HTR-8/SVneo (cell line): ENCODE measurements around the gene AFDN.

Experiments
- DNase-seq: peaks from one replicate; pipeline ENCODE4 v3.0.0; 2011; ENCODE audit warnings: low spot score, mixed read lengths; ENCODE audit not compliant: insufficient read length
- FAIRE-seq: peaks from 2 replicates; lab custom pipeline; 2011; peaks lifted over from hg19 to GRCh38; lab: Jason Lieb, UNC

The AFDN gene, protein sequence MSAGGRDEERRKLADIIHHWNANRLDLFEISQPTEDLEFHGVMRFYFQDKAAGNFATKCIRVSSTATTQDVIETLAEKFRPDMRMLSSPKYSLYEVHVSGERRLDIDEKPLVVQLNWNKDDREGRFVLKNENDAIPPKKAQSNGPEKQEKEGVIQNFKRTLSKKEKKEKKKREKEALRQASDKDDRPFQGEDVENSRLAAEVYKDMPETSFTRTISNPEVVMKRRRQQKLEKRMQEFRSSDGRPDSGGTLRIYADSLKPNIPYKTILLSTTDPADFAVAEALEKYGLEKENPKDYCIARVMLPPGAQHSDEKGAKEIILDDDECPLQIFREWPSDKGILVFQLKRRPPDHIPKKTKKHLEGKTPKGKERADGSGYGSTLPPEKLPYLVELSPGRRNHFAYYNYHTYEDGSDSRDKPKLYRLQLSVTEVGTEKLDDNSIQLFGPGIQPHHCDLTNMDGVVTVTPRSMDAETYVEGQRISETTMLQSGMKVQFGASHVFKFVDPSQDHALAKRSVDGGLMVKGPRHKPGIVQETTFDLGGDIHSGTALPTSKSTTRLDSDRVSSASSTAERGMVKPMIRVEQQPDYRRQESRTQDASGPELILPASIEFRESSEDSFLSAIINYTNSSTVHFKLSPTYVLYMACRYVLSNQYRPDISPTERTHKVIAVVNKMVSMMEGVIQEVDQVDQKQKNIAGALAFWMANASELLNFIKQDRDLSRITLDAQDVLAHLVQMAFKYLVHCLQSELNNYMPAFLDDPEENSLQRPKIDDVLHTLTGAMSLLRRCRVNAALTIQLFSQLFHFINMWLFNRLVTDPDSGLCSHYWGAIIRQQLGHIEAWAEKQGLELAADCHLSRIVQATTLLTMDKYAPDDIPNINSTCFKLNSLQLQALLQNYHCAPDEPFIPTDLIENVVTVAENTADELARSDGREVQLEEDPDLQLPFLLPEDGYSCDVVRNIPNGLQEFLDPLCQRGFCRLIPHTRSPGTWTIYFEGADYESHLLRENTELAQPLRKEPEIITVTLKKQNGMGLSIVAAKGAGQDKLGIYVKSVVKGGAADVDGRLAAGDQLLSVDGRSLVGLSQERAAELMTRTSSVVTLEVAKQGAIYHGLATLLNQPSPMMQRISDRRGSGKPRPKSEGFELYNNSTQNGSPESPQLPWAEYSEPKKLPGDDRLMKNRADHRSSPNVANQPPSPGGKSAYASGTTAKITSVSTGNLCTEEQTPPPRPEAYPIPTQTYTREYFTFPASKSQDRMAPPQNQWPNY (N-terminal part only)

GRCh38 chr6:167826896-167827582, at the start of gene AFDN:
TSS of gene AFDN (plus strand) at chr6:167826911. CDS start at chr6:167827133, 222 bp downstream.
- DNase-seq = peak; percentile 18
- FAIRE-seq = no peak

GRCh38 chr6:167778497-167779128, 48.1 kb upstream of the AFDN start:
- no peak for DNase-seq
- no peak for FAIRE-seq

DNA sequence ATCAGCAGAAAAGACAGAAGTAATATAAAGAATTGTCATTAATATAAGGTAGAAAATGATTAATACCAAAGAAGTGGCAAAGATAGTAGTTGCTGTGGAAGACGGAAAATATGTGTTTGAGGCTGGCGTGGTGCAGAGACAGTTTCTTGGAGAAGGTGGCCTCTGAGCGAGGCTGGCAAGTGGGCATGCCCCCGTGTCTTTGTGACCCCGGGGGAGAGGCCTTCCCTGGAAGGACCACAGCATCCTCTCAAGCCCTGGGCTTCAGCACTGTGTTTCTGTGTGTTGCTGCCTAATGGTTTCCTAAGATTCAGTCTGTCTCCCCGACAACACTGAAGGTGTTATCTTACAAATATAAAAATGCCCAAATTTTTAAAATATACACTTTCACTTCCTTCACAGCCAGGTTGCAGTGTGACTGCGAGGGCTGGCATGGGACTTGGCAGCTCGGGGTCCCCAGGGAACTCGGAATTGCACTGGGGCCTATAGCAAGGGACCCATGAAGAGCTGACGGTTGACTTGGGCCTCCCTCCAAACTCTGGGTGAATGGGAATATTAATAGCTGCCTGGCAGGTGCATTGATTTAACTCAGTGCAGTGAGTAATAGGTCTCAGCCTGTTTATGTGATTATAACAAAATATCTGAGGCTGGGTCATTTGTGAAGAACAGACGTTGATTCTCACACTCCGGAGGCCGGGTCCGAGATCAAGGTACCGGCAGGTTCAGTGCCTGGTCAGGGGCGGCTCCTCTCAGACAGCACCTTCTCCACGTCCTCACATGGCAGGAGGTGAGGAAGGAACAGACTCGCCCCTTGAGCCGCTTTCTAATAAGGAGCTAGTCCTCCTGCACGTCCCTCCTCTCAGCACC, 47.4 kb upstream of the AFDN start:
- FAIRE-seq (no peak), DNase-seq (no peak)

- no peak for FAIRE-seq
Measured at GRCh38 chr6:167779993-167780655, 46.6 kb upstream of the AFDN start.

GRCh38 chr6:167781066-167781767, 45.5 kb upstream of the AFDN start:
- DNase-seq (no peak), FAIRE-seq (no peak)

More at GRCh38 chr6:167779993-167780655, 46.6 kb upstream of the AFDN start:
- DNase-seq = no peak

DNA sequence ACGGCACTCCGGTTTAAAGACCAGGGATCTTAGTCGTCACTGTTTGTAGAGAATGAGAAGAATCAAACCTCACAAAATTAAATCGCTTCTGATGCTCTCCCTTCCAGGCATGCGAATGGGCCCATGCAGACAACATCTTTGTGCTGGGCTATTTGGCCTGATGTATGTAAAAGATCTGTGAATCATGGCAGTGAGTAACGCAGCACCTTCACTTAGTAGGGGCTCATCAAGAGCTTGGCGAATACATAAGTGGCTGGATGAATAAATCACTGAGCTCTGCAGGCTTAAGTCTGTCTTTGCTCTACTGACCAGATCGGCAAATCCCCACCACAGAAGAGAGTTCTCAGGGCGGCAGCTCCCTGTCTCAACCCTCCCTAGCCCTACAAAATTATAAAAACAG, 44.8 kb upstream of the AFDN start:
- no peak for FAIRE-seq
- no peak for DNase-seq

DNA sequence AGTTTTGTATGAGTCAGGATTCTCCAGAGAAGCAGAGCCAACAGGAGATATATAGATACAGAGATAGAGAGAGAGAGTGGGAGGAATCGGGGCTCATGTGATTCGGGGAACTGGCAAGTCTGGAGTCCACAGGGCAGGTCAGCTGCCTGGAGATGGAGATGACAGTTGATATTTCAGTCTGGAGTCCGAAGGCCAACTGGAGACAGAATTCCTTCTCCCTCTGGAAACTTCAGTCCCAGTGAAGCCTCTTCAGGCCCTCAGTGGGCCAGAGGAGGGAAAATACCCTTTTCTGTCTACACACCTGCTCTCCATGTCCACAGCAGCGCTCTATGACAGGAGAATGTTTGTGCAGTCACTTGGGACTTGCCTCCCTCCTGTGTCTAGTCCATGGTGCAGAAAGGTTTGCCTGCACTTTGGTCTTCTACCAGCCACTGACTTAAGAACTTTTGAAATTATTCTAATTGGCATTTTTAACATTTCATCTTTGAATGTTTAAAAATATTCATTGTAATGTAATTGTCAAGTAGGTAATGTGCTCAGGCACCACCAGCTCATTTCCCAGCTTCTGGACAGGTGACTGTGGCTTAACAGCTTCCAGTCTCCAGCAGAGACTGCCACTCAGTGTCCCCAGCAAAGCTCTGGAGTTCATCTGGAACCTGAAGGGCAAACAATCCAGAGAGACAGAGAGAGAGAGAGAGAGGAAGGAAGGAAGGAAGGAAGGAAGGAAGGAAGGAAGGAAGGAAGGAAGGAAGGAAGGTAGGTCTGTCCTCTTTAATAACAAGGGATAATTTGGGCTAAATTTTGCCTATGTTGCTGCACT, 43.8 kb upstream of the AFDN start:
- no peak for FAIRE-seq
- DNase-seq = no peak

DNA sequence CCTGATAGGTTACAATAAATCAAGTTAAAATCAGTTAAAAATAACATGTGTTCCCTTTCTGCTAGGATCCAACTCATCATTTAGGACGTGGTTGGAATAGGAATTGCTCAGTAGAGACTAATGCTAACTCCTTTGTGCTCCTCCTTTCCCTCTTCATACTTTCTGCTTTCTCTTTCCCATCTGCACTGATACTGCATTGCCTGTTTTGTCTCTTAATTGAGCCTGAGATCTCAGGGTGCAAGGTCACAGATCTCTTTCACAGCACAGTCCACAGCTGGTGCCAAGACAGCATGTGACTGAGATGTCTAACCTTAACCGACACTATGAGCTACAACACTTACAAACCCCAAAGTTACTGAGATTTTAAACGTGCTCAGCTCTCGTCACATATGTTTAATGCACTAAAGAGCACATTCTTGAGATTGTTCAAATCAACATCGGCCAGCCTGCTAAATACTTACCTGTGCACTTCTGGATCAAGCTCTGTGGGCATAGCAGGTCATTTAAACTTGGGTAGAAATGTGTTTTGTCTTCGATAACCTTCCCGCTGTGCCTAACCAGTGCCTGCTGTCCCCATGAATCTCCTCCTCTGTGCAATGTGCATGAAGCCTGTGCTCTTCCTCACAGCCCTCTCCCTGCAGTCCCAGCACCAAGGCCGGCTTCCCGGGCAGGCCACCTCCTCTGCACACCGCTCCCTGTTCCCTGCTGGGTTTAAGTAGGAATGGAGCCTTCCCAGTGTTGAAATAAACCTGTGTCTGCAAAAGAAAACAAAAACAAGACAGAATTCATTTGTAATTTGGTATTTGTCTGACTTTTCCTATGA, 39.6 kb upstream of the AFDN start:
- FAIRE-seq (no peak), DNase-seq (no peak)

DNA sequence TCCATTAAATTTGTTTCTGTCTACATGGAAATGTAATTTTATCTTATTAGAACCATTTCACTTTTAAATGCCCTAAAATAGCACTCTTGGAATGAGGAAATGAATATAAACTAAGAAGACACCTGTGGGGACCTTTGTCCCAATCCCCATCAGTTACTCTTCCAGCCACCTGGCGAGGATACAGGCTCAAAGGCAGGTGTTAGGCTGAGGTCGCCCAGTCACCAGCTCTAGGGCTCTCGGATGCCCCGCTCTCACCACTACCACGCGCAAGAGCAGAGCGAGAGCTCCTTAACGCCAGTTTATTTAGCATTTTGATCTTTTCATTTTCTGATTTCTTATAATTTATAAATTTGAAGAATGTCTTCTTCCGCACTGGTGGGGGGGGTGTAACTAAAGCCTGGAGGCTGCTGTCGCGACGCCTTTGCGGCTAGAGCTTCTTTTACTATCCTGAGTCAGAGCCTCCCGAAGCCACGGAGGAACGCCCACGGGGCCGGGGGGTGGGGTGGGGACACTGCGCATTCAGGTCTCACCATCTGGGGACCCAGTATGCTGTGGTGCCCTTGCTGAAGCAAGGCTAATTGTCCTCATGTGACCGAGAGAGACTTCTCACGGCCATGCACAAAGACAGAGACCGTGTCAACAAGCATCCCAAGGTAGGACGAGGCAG, 38.7 kb upstream of the AFDN start:
- no peak for DNase-seq
- FAIRE-seq = no peak

DNA sequence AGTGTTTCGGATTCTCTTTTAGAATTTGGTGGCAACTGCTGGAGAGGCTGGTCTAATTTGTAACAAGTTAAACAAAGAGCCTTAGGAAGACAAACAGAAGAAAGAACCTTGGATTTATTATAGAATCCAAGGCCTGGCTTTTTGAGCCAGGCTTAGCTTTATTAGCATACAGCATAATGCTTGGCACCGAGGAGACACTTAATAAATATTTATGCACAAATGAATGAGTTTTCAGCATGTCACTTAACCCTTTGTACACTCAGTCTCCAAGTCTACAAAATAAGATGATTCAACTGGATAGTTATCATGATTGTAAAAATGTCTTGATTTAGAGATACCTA, 38.2 kb upstream of the AFDN start:
- DNase-seq (no peak), FAIRE-seq (no peak)

- FAIRE-seq (no peak), DNase-seq (no peak)
Measured at GRCh38 chr6:167789358-167789757, 37.4 kb upstream of the AFDN start.

DNA sequence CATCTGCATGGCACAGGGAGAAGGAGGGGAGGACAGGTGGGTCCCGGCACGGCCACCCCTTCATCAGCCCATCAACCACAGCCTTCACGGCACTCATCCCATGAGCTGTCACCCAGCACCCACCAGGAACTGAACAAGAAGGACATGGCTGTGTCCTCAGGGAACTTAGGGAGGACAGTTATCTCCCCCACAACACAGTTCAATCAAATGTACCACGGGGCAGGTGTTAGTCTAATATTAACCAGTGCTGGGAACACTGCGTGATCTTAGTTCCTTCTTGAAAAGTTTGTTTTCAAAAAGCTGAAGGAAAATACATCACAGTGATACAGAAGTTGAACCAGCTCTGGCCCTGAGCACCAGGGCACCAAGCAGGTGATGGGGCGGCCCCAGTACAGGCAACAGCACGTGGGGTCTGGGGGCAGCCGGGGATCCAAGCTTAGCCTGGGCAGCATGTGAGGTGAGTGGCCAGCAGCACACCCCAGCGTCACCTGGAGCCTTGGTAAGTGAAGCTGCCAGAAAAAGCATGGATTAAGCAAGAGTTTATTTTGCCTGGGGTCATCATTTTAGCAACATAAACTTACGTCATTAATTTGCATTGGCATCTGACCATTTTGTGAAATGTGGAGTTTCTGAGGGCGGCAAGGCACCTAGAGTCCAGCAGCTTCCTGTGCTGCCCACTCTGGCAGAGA, 35.5 kb upstream of the AFDN start:
- no peak for FAIRE-seq
- DNase-seq = peak; percentile 13

GRCh38 chr6:167791780-167792478, 34.8 kb upstream of the AFDN start:
- FAIRE-seq = no peak
- no peak for DNase-seq

DNA sequence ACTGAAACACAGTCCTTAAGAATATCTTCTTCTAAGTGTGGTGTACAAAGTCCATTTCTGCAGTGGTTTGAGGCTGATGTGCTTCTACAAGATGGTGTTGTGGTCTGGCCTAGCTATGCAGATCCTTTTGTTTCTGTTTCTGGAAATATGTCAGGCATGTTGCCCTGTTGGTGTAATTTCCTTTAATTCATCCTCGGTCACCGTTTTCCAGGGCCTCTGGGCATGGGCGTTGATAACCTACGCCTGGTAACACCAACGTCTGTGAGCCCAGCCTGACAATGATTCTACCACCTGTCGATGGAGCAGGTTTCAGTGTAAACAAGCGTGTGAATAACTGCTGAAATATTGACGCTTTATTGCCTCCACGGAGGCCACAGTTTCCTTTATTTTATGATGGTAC, 33.3 kb upstream of the AFDN start:
- DNase-seq (no peak), FAIRE-seq (no peak)
